ENCODE data around the gene PRR13.
"Not testable (repeated sequence)": the region's sequence is repeated elsewhere in the genome, so short reads cannot be mapped to it uniquely, and the experiment has no call there.

PRR13 gene

DNA sequence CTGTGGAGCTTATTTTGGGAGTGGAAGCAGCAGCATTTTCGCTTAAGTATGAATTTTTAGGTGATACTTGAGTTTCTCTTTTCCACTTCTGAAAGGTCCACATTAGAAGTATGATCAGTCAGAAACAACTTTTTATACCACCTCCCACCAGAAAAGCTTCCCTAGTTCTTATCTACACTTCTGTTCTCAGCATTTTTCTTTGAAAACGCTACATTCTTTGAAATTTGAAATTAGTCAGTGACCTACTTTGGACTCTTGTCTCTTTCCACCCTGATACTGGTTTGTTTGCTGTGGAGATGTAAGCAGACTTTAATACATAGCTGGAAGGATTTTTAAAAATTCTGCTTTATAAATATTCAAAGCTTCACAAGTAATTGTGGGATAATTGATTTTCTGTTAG, 32.5 kb downstream of the PRR13 start:
- DNase-seq = no peak

DNA sequence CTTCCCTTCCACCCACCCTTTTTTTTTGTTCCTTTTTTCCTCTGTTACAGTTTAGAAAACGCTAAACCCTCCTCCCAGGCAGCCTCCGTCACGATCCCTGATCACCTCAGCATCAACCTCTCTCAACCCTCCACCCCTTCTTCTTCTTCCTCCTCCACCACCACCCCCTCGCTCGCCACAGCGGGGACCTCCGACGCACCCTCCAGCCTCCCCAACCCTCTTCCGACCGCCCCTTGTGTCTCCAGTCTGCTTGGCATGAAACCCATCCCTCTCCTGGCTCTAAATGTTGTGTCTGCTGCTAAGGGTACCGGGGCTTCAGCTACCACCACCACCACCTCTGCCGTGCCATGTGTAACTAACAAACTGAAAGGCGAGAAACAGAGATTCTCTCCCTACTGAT, 33.3 kb downstream of the PRR13 start:
- no peak for DNase-seq

DNA sequence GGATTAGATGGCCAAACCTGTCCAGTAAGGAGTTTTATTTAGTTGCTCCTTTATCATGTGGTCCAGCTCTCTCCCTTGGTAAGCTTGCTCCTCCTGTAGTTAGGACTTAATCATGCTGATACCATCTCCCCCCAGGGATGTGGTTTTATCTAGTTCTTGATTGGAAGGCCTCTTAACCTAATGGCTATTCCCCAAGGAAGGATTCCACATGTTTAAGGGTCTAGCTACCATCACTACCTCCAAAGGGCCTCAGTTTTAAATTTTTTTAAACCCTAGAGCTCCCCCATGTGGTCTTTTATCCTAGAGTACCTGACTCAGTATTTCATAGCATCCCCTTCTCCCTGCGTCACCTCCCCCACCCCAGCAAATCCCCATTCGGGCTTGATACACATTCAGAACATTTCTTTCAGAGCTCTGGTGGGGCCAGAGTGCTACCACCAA, 35.3 kb downstream of the PRR13 start:
- DNase-seq = no peak

DNA sequence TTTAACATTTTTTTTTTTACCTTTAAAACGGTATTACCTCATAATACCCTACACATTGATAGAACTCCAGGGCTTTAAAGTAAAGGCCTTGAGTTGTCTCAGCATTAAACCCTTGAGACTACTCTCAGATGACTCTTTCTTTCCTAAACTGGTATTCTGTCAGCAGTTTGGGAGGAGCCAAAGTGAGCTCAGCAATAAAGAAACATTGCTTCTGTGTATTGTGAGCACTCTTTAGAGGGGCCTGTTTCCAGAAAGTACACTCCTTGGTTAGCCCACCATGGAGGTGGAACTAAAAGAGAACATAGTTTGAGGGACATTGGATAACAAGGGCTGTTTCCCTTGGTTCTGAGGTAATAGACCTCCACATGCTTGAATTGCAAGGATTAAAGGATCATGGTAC, 37.3 kb downstream of the PRR13 start:
- no peak for DNase-seq

DNA sequence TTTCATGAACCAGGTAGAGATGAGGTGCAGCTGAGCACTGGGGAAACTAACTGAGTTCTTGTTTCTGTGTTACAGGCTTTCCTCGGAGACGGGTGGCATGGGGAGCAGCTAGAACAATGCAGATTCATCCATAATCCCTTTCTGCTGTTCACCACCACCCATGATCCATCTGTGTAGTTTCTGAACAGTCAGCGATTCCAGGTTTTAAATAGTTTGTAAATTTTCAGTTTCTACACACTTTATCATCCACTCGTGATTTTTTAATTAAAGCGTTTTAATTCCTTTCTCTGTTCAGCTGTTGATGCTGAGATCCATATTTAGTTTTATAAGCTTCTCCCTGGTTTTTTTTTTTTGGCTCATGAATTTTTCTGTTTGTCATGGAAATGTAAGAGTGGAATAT, 37.8 kb downstream of the PRR13 start:
- DNase-seq = no peak

DNA sequence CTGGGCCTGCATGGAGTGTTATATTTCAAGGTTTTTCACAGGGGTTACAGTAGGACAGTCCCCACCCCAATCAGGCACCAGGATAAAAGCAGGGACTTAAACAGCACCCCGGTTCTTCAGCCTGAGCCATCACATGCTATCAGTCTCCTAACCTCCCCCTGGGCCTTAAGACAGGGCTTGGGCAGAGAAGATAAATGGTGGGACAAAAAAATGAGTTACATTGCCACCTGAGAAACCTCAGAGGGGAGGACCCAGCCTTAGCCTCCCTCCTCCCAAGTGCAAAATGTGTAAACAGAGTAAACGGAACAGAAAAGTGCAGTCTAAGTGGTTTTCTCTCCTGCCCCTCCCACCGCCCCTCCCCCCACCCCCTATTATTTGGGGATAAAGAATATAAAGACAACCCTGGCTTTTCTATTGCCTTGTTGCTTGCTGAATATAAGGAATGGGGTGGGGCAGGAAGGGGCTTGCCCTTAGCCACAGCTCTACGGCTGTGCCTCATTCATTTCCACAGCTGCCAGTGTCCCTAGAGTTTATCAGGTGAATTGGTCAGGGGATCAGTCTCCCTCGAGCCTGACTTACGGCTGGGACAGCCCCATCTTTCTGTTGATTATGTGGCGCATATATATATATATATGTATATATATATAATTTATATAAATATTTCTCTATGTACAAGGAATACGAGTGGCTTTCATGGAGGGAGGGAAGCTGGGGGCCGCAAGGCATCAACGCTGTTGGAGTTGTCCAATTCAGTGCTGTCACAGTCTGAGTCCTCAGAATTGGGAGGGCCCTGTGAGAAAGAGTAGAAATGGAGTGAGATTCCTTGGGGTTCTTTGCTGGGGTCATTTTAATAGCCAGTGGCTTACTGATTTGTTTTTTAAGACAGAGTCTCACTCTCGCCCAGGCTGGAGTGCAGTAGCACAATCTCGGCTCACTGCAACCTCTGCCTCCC, 39.2 kb downstream of the PRR13 start:
- DNase-seq = no peak

DNA sequence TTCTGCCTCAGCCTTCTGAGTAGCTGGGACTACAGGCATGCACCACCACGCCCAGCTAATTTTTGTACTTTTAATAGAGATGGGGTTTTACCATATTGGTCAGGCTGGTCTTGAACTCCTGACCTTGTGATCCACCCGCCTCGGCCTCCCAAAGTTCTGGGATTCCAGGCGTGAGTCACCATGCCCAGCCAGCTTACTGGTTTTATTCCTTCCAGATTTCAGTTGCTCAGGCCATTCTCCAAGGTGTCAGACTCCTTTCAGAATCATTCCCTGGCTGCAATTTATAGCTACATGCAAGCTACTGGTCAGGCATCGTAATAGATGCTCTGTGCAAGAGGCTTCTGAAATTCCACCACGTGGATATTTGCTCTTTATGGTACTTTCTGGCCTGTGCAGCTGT, 39.9 kb downstream of the PRR13 start:
- not testable (repeated sequence) for DNase-seq

DNA sequence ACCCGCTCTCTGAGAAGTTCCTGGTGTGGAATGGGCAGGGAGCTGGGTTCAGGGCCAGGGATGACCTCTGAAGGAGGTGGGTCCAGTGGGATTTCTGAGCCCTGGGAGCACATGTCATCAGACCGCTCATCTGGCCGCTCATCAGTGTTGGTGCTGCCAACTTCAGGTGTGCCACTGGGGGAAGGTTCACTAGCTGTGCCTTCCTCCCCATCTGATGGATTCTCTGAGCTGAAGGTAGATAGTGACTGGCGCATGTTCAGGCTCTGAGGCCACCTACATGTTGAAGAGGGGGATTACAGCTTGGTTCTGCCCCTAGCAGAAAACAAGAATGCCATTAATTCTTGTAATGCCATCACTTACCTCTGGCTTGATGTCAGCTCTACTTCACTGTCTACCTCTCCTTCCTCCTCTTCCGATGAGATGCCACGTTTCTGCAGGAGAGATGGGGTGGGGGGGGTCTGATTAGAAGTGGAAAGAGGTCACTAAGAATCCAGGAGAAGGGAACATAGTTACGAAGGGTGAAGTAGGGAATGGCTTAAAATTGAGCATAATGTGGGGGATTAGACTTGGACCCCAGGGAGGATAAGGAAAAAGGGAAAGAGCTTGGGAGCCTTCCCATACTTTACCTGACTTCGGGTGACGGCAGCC, 40.5 kb downstream of the PRR13 start:
- no peak for DNase-seq

DNA sequence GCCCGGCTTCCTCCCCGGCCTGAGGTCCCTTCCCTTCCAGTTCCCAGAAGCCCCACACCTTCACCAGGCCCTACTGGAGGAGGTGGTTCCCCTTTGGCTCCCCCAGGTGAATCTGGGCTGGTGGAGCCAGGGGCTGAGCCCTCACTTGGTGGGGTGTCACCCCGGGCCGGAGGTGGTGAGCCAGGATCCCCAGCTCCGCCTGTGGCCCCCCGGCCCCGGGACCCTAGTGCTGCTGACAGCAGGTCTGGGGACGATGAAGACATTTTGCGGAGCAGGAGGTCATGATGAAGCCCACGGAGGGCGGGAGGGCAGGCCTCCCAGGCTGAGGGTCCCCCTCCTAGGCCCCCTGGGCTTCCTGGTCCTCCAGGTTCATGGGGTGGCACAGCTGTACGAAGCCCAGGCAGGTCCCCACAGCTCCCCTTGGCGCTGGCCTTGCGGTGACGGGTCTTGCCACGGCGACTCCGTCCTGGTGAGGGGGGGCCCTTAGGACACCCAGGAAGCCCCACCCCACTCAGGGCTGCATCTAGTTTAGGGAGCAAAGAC, 41.2 kb downstream of the PRR13 start:
- no peak for DNase-seq

DNA sequence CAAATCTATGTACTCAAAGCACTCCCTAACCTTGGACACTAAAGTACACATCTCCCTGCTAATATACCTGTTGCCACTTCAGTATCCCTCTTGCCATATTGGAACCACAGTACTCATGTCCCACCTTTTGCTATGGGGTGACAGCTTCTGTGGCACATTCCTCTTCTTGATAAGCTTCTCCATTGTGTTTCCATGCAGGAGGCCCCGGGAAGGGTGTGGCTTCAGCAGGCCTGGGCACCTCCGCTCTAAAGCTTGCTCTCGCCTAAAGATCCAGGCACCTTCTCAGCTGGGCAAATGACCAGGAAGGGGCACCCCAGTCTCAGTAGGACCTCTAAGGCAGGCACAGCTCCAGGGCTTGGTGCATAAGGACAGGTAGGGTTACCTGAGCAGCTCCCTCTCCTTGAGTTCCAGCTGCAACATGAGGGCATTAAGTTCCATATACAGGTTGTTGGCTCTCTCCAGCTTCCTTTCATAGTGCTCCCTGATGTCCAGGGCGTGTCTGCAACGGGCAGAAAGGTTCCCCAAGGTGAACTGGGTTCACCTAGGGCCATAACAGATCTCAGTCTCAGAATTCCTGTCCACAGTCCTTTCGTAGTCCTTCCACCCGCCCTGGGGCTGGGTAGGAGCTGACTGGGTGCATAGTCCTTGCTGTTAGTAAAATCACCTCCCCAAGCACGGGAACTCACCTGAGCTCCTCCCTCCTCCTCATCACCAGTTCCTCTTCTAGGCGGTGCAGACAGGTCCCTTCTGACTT, 41.9 kb downstream of the PRR13 start:
- DNase-seq = no peak

DNA sequence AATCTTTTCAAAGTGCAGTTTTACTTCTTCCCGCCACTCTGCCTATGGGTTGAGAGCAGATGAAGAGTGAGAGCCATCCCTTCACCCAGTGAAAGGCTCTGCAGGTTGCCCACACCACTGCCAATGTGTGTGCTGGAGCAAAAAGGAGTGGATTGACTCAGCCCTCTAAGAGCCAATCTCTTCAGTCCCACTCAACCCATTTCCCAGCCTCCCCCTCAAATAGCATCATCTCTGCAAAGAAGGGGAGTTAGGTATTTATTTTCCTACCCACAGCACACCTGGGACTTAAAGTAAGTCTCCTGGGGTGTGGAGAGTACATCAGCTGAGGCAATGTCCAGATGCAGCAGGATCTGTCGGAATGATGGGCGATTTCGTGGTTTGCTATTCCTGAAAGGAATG, 42.4 kb downstream of the PRR13 start:
- DNase-seq = no peak

DNA sequence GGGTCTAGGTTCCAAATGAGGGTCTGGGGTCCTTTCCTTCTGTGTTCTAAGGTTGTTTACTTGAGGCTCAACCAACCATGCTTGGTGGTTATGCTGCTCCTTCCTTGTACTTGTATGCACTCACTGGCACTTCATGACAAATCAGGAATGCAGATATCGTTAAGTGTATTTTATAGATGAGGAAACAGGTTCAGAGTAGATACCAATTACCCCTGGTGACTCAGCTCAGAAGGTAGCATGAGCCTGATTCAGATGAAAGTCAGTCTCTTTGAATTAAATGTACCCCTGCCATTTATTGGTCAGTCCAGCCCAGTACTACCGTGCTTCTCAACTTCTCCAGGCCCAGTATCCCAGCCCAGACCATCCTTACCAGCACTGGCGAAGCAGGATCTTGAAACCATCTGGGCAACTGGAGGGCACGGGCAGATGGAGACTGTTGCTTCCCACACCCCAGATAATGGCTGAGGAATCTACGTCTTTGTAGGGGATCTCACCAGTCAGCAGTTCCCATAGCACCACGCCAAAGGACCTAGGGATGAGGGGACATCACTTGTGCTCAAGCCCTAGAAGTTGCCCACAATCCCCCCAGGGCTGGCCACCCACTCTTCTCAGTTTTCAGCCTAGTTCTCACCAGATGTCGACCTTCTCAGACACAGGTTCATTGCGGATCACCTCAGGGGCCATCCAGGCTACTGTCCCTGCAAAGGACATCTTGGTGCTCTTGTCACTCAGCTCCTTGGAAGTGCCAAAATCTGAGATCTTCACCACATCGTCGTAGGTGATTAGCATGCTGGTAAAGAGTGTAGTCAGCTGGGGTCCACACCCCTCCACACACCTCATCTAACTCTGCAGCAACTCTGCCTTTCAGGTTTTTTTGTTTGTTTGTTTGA, 43.4 kb downstream of the PRR13 start:
- no peak for DNase-seq

DNA sequence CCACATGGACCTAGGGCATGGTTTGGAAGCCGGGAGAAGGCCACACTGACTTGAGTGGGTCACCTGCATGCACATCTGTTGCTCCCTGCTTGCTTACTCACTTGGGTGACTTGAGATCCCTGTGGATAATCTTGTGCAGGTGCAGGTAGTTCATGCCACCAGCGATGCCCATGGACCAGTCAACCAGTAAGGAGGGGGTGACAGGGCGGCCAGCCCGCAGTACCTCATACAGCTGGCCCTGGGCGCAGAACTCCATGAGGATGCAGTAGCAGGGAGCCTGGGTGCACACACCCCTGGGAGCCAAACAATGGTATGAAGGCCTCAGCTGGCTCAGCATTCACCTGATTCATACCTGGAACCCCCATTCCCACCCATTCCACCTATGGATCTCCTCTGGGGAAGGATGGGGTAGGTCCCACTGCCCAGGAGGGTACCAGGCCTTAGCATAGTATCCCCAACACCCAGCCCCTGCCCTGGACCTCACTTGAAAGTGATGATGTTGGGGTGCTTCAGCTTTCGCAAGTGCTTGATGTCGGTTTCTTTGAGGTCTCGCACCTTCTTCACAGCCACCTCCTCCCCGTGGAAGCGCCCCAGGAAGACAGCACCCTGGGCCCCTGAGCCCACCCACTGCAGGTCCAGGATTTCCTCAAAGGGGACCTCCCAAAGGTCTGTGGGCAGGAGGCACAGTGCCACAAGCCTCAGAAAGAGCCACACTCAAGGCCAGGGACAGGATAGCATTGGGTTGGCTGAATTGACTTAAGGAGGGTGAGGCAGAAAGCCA, 44.6 kb downstream of the PRR13 start:
- no peak for DNase-seq

DNA sequence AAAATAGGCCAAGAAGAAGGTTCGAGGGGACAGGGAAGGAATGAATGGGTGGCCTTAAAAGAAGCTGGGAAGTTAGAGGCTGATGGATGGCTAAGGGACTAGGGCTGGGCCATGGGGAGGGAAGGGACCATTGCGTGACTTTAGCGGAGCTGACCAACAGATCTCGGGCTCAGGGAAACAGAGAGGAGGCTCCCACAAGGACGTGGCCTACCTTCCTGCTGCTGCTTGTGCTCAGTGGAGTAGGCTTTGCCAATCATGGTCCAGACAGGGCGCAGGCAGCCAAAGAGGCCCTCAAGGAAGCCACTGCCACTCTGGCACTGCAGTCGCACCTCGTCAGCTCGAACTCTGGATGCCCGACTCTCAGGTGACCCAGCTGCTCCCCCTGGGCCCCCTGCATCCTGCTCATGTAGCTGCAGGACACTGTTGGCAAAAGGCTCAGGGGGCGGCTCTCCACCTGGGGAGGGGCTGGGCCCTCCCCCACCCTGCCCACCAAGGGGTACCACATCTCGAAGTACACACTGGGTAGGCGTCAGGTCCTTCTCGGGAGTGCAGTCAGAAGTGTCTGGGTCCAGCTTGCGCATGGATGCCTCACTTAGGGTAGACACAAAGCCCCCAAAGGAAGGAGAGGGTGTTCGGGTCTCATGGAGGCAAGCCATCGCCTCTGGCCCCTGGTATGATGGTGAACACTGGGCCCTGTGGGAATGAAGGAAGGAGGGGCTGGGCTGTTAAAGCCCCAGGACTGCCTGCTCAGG, 45.4 kb downstream of the PRR13 start:
- no peak for DNase-seq

DNA sequence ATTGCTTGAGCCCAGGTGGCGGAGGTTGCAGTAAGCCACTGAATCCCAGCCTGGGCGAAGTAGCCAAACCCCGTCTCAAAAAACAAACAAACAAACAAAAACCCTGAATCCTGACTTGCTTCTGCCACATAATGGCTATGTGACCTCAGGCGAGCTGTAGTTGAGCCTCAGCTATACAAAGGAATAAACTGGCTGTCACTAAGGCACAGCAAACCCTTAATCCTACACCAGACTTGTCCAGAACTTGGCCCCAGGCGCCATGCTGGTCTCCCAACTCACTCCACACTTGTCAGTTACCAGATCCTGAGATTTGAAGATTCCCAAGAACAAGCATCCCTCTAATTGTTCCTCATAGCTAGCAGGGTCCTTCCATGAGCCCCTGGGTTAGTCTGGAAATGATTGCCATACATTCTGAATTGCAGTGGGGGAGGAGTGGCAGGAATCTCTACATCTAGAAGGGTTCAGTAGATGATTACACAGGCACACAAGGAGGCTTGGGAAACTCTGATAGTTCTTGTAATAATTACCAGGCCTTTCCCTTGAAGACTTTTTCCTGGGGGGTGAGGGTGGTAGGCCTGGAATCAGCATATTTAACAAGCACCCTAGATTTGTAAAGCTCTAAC, 47.8 kb downstream of the PRR13 start:
- no peak for DNase-seq

DNA sequence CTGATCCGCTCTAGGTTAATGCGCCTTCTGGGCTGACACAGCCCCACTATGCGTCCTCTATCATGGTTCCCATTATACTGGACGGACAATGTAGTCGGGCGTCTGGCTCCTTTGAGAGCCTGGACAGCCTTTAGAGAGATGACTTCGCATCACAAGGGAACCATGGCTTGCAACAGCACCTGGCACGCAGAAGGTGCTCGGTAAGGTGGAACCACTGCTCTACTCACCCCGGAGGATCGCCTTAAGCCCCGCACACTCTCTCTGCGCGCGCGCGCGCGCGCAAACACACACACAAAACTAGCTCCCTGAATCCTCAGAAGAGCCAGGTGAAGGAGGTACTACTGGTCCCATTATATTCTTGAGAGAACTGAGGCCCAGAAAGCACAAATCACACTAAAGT, 50.7 kb downstream of the PRR13 start:
- no peak for DNase-seq

DNA sequence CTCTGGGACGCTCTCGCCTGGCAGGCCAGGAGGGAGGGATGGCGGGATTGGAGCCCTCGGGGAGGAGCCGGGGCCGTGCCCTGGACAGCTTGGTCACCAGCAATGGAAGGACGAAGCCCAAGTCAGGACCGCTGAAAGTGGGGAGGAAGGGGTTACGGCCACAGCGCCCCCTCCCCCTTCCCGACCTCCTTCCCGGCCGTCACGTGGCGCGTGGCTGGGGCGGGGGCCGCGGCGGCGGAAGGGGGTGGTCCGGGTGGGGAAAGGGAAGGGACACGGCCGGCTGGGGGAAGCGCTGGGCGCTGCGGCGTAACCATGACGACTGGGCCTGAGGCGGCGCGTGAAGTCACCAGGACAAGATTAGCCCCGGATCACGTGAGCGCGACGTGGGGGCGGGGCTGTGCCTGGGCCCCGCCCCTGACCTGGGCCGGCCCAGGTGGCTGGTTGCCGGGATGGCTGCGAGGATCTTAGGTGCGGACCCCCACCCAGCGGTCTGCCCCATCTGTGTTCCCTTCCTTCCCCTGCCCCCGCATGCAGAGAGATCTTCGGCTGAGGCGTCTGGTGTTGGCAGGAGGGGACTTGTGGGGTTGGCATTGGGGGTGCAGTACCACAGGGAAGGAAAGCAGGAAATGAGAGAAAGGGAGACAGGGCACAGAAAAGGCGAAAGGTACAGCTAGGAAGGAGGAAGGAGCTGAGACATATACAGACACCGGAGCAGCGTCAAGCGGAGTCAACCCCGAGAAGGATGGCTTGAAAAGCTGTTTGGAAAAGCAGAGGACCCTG, 51.5 kb downstream of the PRR13 start:
- DNase-seq = peak; percentile 79 to 87 (median 83)

DNA sequence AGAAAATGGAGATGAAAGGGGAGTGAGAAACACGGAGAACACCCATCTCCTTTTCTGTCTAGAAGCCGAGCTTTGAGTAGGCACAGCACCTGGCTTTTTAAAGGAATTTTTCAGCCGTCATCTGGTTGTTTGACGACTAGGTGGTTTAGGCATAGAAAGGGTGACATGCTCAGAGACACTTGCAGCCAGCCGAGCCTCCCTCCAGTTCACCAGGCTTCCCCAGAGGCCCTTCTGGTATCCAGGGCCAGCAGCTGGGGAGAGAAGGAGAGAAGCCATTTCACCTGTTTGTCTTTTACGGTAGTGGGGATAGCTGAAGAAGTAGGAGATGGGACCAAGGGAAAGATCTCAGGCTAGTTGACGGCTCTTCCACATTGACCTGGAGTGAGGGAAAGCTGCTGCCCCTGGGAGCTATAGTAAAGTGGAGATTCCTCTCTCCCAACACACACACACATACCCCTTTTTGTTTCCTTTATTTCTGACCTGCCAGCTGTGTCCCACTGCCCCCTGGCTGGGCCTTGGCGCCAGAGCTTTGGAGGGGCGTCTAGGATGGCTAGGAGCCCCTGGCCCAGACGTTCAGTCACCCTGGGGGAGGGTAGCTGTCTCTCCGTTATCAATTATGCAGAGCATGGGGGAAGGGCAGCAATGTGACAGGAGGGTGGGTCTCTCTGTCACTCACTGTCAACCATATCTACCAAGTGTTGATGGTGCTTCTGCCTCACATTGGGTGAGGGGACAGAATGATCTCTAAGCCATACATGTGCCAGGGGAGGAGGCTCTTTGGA, 52.3 kb downstream of the PRR13 start:
- DNase-seq = no peak
